H1 (cell line): ENCODE results near the gene RABGAP1. TPM values are rescaled to one million over a fixed set of nuclear protein-coding genes. Genes with fewer than 3 reads are reported as not detected.

Source experiments
- CTCF ChIA-PET: fragments of 300-600 bp; sonication (Branson Sonifier 250); formaldehyde crosslinking; loops from one replicate; lab custom pipeline; 2021; ENCODE audit not compliant: partially characterized antibody; lab: Charles Lee
- POLR2A ChIA-PET: fragments of 300-600 bp; sonication (Branson Sonifier 250); formaldehyde crosslinking; loops from one replicate; lab custom pipeline; 2021; ENCODE audit warnings: inconsistent platforms; ENCODE audit not compliant: partially characterized antibody; lab: Charles Lee
- DNase-seq, 2 experiments: peaks; one replicate each; pipeline versions ENCODE4 v3.0.0 to v3.0.0-alpha.2; 2010 to 2022; ENCODE audit warnings: low spot score in 2 of 2, low read depth in 1 of 2, mixed read lengths in 1 of 2
- FAIRE-seq: peaks from 2 replicates; lab custom pipeline; 2011; peaks lifted over from hg19 to GRCh38; lab: Jason Lieb, UNC
- H2AFZ ChIP-seq: 2 replicates; pipeline ENCODE4 v1.8.1; 2012; ENCODE audit warnings: low read length, inconsistent platforms
- H2AK5ac ChIP-seq: 2 replicates; pipeline ENCODE4 v1.6.1; 2013; ENCODE audit warnings: low read depth, low read length
- H2BK120ac ChIP-seq: replicated peaks from 2 replicates; pipeline ENCODE3; 2013; ENCODE audit warnings: low read depth, low read length, inconsistent platforms
- H2BK12ac ChIP-seq: 2 replicates; pipeline ENCODE4 v1.6.1; 2013; ENCODE audit warnings: low read depth, low read length
- H2BK15ac ChIP-seq: 2 replicates; pipeline ENCODE4 v1.6.1; 2013; ENCODE audit warnings: low read length
- H2BK20ac ChIP-seq: 2 replicates; pipeline ENCODE4 v1.6.1; 2013; ENCODE audit warnings: low read length
- H2BK5ac ChIP-seq: 2 replicates; pipeline ENCODE4 v1.6.1; 2013; ENCODE audit warnings: low read depth, low read length
- H3K14ac ChIP-seq: 2 replicates; pipeline ENCODE4 v1.6.1; 2013; ENCODE audit warnings: inconsistent platforms; ENCODE audit not compliant: insufficient read length
- H3K18ac ChIP-seq: 2 replicates; pipeline ENCODE4 v1.6.1; 2013; ENCODE audit warnings: low read length; ENCODE audit errors: extremely low read depth
- H3K23ac ChIP-seq: 2 replicates; pipeline ENCODE4 v1.6.1; 2013; ENCODE audit warnings: inconsistent platforms; ENCODE audit not compliant: insufficient read length
- H3K23me2 ChIP-seq: 2 replicates; pipeline ENCODE4 v1.6.1; 2013; ENCODE audit warnings: low read depth, low read length
- H3K27ac ChIP-seq: 2 replicates; pipeline ENCODE4 v1.6.1; 2011; ENCODE audit warnings: low read depth, low read length, inconsistent platforms
- H3K27me3 ChIP-seq, 4 experiments: replicated peaks in 1 of 4; 1 replicate in 1 of 4; 2 replicates in 3 of 4; pipeline versions ENCODE4 v1.6.1 to v1.8.1; 2011 to 2013; ENCODE audit warnings: low read length in 3 of 4, mild to moderate bottlenecking in 3 of 4, inconsistent platforms in 2 of 4, mixed read lengths in 2 of 4, moderate library complexity in 1 of 4; ENCODE audit not compliant: control insufficient read depth in 3 of 4, insufficient read depth in 3 of 4; ENCODE audit errors: extremely low read depth in 1 of 4
- H3K36me3 ChIP-seq, 4 experiments: 2 replicates each; pipeline versions ENCODE4 v1.6.1 to v1.8.1; 2011 to 2013; ENCODE audit warnings: mild to moderate bottlenecking in 4 of 4, low read length in 3 of 4, moderate library complexity in 2 of 4, control low read depth in 1 of 4, inconsistent platforms in 1 of 4; ENCODE audit not compliant: insufficient read depth in 4 of 4, control insufficient read depth in 2 of 4
- H3K4ac ChIP-seq: replicated peaks from 2 replicates; pipeline ENCODE3; 2013; ENCODE audit warnings: low read length, low read depth, mixed read lengths, inconsistent platforms; ENCODE audit not compliant: insufficient read length
- H3K4me1 ChIP-seq, 4 experiments: replicated peaks in 1 of 4; 1 replicate in 1 of 4; 2 replicates in 3 of 4; pipeline versions ENCODE4 v1.6.1 to v1.8.1; 2011 to 2013; ENCODE audit warnings: low read length in 3 of 4, inconsistent platforms in 2 of 4, mixed read lengths in 1 of 4; ENCODE audit not compliant: insufficient read depth in 4 of 4, control insufficient read depth in 3 of 4
- H3K4me2 ChIP-seq, 2 experiments: 2 replicates each; pipeline versions ENCODE4 v1.6.1 to v1.8.1; 2011 to 2013; ENCODE audit warnings: low read depth in 2 of 2, low read length in 2 of 2, control low read depth in 1 of 2, inconsistent platforms in 1 of 2, mild to moderate bottlenecking in 1 of 2; ENCODE audit not compliant: insufficient read depth in 1 of 2
- H3K4me3 ChIP-seq, 4 experiments: fragments of 200-600, 300-600 bp in 1 of 4; sonication (generic), shearing (Covaris generic), sonication (Bioruptor Twin) in 1 of 4; 2 replicates each; pipeline versions ENCODE4 v1.5.1 to v1.8.1; 2011 to 2016; ENCODE audit warnings: low read length in 4 of 4, low read depth in 3 of 4, control low read depth in 2 of 4, inconsistent platforms in 2 of 4, mild to moderate bottlenecking in 2 of 4, mixed read lengths in 1 of 4, moderate library complexity in 1 of 4; ENCODE audit not compliant: insufficient read depth in 2 of 4; ENCODE audit errors: extremely low read depth in 1 of 4
- H3K56ac ChIP-seq: replicated peaks from 2 replicates; pipeline ENCODE3; 2013; ENCODE audit warnings: low read depth, mild to moderate bottlenecking, mixed read lengths, low read length, inconsistent platforms; ENCODE audit not compliant: insufficient read length
- H3K79me1 ChIP-seq: 2 replicates; pipeline ENCODE4 v1.6.1; 2013; ENCODE audit warnings: low read depth, low read length, control low read depth
- H3K79me2 ChIP-seq, 2 experiments: 2 replicates each; pipeline versions ENCODE4 v1.6.1 to v1.8.1; 2012 to 2013; ENCODE audit warnings: low read length in 2 of 2, mild to moderate bottlenecking in 2 of 2, inconsistent platforms in 1 of 2; ENCODE audit not compliant: insufficient read depth in 2 of 2, control insufficient read depth in 1 of 2
- H3K9ac ChIP-seq, 4 experiments: replicated peaks in 1 of 4; 1 replicate in 1 of 4; 2 replicates in 3 of 4; pipeline versions ENCODE4 v1.6.1 to v1.8.1; 2011 to 2013; ENCODE audit warnings: low read depth in 3 of 4, low read length in 3 of 4, control low read depth in 2 of 4, mild to moderate bottlenecking in 2 of 4, moderate library complexity in 2 of 4, inconsistent platforms in 1 of 4; ENCODE audit errors: extremely low read depth in 1 of 4
- H3K9me3 ChIP-seq, 2 experiments: 2 replicates each; pipeline versions ENCODE4 v1.6.1 to v1.8.1; 2012 to 2013; ENCODE audit warnings: mild to moderate bottlenecking in 2 of 2, moderate library complexity in 2 of 2, control low read depth in 1 of 2, inconsistent platforms in 1 of 2, low read depth in 1 of 2, low read length in 1 of 2, mixed read lengths in 1 of 2; ENCODE audit not compliant: insufficient read depth in 2 of 2
- H4K20me1 ChIP-seq, 2 experiments: replicated peaks in 1 of 2; 2 replicates each; pipeline versions ENCODE3 to v1.8.1; 2011 to 2013; ENCODE audit warnings: inconsistent platforms in 2 of 2, low read length in 2 of 2, mild to moderate bottlenecking in 1 of 2; ENCODE audit not compliant: insufficient read depth in 2 of 2, control insufficient read depth in 1 of 2
- H4K5ac ChIP-seq: 2 replicates; pipeline ENCODE4 v1.6.1; 2013; ENCODE audit warnings: low read length, low read depth, mixed read lengths, inconsistent platforms; ENCODE audit not compliant: insufficient read length
- H4K8ac ChIP-seq: 2 replicates; pipeline ENCODE4 v1.8.0; 2013; ENCODE audit warnings: mild to moderate bottlenecking, moderate library complexity, low read length, inconsistent platforms; ENCODE audit not compliant: insufficient read depth; ENCODE audit errors: extremely low read depth
- H4K91ac ChIP-seq: replicated peaks from 2 replicates; pipeline ENCODE3; 2013; ENCODE audit warnings: low read length, mixed read lengths, inconsistent platforms; ENCODE audit not compliant: insufficient read length
- BRCA1 ChIP-seq: IDR thresholded peaks from 2 replicates; pipeline ENCODE4 v1.6.1; 2012; ENCODE audit warnings: low read depth, low read length, improper control_type of control experiment
- CBX8 ChIP-seq: fragments of 300-800, 300-1000 bp; sonication (generic); IDR thresholded peaks from 2 replicates; pipeline ENCODE4 v1.7.1; 2016; ENCODE audit warnings: low read depth, low read length, borderline replicate concordance
- CHD2 ChIP-seq: IDR thresholded peaks from 2 replicates; pipeline ENCODE4 v1.6.1; 2012; ENCODE audit warnings: low read length, improper control_type of control experiment
- EZH2 ChIP-seq: fragments of 200-600 bp; sonication (generic); IDR thresholded peaks from 2 replicates; pipeline ENCODE4 v1.7.1; 2012; ENCODE audit warnings: low read depth, mild to moderate bottlenecking, moderate library complexity, low read length, inconsistent platforms; ENCODE audit not compliant: severe bottlenecking
- JUN ChIP-seq: IDR thresholded peaks from 2 replicates; pipeline ENCODE4 v1.6.1; 2011; ENCODE audit warnings: low read depth, mild to moderate bottlenecking, improper control_type of control experiment, low read length
- POLR2AphosphoS5 ChIP-seq: IDR thresholded peaks from 2 replicates; pipeline ENCODE4 v1.6.1; 2011; ENCODE audit warnings: low read depth, low read length
- TBP ChIP-seq: IDR thresholded peaks from 2 replicates; pipeline ENCODE4 v1.6.1; 2011; ENCODE audit warnings: low read depth, low read length, improper control_type of control experiment
- WGBS, 2 experiments: shearing (Covaris generic) in 1 of 2; methylation state at CpG; one replicate each; pipeline versions ENCODE4 v1.1.6 to v1.1.7; 2013 to 2015; ENCODE audit warnings: low lambda C conversion rate in 2 of 2, mixed read lengths in 2 of 2, inconsistent platforms in 1 of 2, low coverage in 1 of 2, missing lambda C conversion rate in 1 of 2; ENCODE audit not compliant: insufficient replicate concordance in 2 of 2, insufficient coverage in 1 of 2, insufficient read length in 1 of 2; ENCODE audit errors: extremely low coverage in 1 of 2, missing lambda C conversion rate in 1 of 2; 5-methylcytosine and 5-hydroxymethylcytosine counted together
- polyA plus RNA-seq, 7 experiments: library from polyadenylated mRNA; depleted of rRNA in 3 of 7; stranded (reverse) in 5 of 7; unstranded in 2 of 7; fragments of >200 nt in 5 of 7; fragments of 200-250 nt in 2 of 7; gene quantifications; 1 replicate in 5 of 7; 2 replicates in 1 of 7; 4 replicates in 1 of 7; pipeline versions ENCODE4 v1.2.1 to v1.2.3, GENCODE V29; 2011 to 2013; ENCODE audit warnings: missing spikeins in 2 of 7, mixed read lengths in 2 of 7
- total RNA-seq: library from RNA; stranded (reverse); fragmentation: NEBNext Ultra II Directional; extraction: Animal tissue kit (Norgen Biotek cat#: 25700); gene quantifications from 2 replicates; pipeline ENCODE4 v1.2.1, GENCODE V29; 2021
- TF ChIP-seq, protein P1 (sequence below), 3 experiments: IDR thresholded peaks; 1 replicate in 2 of 3; 2 replicates in 1 of 3; pipeline versions ENCODE4 v1.5.1 to v1.6.1; 2011; ENCODE audit warnings: low read length in 3 of 3, mild to moderate bottlenecking in 3 of 3, inconsistent platforms in 2 of 3, low read depth in 1 of 3, moderate library complexity in 1 of 3; ENCODE audit not compliant: insufficient read depth in 1 of 3; ENCODE audit errors: control extremely low read depth in 1 of 3

RABGAP1 gene
- total and polyA plus RNA-seq, 2 of the 8 experiments (the other 6 are each of a cell fraction or from before 2014, with no cell fraction given), result 15.7 to 38.3 TPM

DNA sequence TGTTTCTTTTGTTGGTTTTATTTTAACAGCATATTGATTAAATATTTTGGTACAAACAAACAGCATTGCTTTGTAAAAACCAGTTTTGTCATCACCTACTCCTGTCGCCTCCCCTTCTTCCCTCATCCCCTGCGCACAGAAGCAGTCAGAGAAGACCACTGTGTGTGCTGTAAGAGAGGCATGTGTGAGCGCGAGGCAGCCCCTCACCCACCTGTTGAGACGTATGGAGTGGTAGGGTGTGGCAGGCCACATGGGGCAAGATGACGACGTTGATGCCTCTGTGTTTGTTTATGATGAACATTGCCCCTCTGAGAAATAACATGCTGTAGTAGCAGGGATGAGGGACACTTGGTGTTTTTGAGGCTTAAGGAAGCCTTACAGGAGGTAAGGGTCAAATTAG, 164.0 kb downstream of the RABGAP1 start:
- no peak overlapping the region for H3K27ac ChIP-seq
- no peak overlapping the region for H2BK12ac ChIP-seq
- no peak overlapping the region for H2BK15ac ChIP-seq
- no peak overlapping the region for H3K9ac ChIP-seq
- FAIRE-seq, result no peak
- H3K79me2 ChIP-seq, result no peaks in the 10 kb centered on the region
- H4K20me1 ChIP-seq, result peaks cover 3 to 4% of the 10 kb centered on the region in 2 experiments
- H3K36me3 ChIP-seq, result peaks cover 13 to 58% (median 26%) of the 10 kb centered on the region in 4 experiments
- ChIA-PET CTCF (interaction anchor here (1.5 to 6.0 kb wide), 4 partner anchors 13 to 245 kb away, joined by 3 to 49 read pairs (median 5); no protein-coding TSS in a partner anchor), POLR2A (interaction anchor here (0.6 to 1.3 kb wide), 6 partner anchors 9 to 277 kb away, joined by 3 to 6 read pairs (median 3); no protein-coding TSS in a partner anchor)
- H2AK5ac ChIP-seq, result no peak overlapping the region
- no peak for DNase-seq
- no peaks in the 10 kb centered on the region for H3K9me3 ChIP-seq
- no peak overlapping the region for H2BK5ac ChIP-seq
- no peaks in the 10 kb centered on the region for H3K23me2 ChIP-seq
- H3K23ac ChIP-seq, result no peak overlapping the region
- H2BK120ac ChIP-seq, result no peak overlapping the region
- no peak overlapping the region for H4K5ac ChIP-seq
- H3K18ac ChIP-seq, result no peak overlapping the region
- no peak overlapping the region for H3K4me3 ChIP-seq
- no peak overlapping the region for H4K91ac ChIP-seq
- 88% methylated on average over 7 of the region's 7 CpGs; no CpG with 5 or more reads in 1 of the 2 experiments for WGBS, 2 experiments
- peaks cover 0 to 10% (median 6%) of the 10 kb centered on the region in 4 experiments; a peak in 6 of 7 replicates for H3K4me1 ChIP-seq
- 0 out of 2 replicates have a peak, but pooled peaks cover 2% of the 10 kb centered on the region for H3K79me1 ChIP-seq
- no peak overlapping the region for H2AFZ ChIP-seq
- no peak overlapping the region for H3K4ac ChIP-seq
- no peaks in the 10 kb centered on the region for H3K27me3 ChIP-seq
- H3K4me2 ChIP-seq, result no peak overlapping the region
- TF ChIP-seq JUN, result no peak
- no peak for TF ChIP-seq EZH2
- no peak for TF ChIP-seq CHD2
- no peak for TF ChIP-seq CBX8
- TF ChIP-seq, protein P1, sequence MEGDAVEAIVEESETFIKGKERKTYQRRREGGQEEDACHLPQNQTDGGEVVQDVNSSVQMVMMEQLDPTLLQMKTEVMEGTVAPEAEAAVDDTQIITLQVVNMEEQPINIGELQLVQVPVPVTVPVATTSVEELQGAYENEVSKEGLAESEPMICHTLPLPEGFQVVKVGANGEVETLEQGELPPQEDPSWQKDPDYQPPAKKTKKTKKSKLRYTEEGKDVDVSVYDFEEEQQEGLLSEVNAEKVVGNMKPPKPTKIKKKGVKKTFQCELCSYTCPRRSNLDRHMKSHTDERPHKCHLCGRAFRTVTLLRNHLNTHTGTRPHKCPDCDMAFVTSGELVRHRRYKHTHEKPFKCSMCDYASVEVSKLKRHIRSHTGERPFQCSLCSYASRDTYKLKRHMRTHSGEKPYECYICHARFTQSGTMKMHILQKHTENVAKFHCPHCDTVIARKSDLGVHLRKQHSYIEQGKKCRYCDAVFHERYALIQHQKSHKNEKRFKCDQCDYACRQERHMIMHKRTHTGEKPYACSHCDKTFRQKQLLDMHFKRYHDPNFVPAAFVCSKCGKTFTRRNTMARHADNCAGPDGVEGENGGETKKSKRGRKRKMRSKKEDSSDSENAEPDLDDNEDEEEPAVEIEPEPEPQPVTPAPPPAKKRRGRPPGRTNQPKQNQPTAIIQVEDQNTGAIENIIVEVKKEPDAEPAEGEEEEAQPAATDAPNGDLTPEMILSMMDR (IDR thresholded peaks at IDR 0.05; ENCODE audit: control extremely low read depth in 1 of 3, insufficient read depth in 1 of 3, low read depth in 1 of 3, low read length in 3 of 3), result no peak
- no peak for TF ChIP-seq BRCA1
- 0 out of 2 replicates have a peak, but pooled peaks have one; percentile 29 for TF ChIP-seq POLR2AphosphoS5
- TF ChIP-seq TBP, result no peak
- H4K8ac ChIP-seq, result no peak overlapping the region
- no peak overlapping the region for H3K56ac ChIP-seq
- no peak overlapping the region for H2BK20ac ChIP-seq
- H3K14ac ChIP-seq, result no peak overlapping the region
